Gastroesophageal sphincter (tissue), 3 donors: ENCODE data around the gene P3H2.

Source experiments
- POLR2AphosphoS5 ChIP-seq: sonication (generic); formaldehyde crosslinking; IDR thresholded peaks from one replicate; pipeline ENCODE4 v1.6.1; 2017; ENCODE audit warnings: antibody characterized with exemption
- TF ChIP-seq, protein P1 (sequence below), 4 experiments: fragments of 200-600 bp in 2 of 4; fragments of 450-650 bp in 2 of 4; sonication (generic) in 1 of 4; IDR thresholded peaks; one replicate each; pipeline ENCODE4 v1.5.1; 2017 to 2019; ENCODE audit warnings: antibody characterized with exemption in 4 of 4, mild to moderate bottlenecking in 2 of 4, moderate library complexity in 2 of 4

DNA sequence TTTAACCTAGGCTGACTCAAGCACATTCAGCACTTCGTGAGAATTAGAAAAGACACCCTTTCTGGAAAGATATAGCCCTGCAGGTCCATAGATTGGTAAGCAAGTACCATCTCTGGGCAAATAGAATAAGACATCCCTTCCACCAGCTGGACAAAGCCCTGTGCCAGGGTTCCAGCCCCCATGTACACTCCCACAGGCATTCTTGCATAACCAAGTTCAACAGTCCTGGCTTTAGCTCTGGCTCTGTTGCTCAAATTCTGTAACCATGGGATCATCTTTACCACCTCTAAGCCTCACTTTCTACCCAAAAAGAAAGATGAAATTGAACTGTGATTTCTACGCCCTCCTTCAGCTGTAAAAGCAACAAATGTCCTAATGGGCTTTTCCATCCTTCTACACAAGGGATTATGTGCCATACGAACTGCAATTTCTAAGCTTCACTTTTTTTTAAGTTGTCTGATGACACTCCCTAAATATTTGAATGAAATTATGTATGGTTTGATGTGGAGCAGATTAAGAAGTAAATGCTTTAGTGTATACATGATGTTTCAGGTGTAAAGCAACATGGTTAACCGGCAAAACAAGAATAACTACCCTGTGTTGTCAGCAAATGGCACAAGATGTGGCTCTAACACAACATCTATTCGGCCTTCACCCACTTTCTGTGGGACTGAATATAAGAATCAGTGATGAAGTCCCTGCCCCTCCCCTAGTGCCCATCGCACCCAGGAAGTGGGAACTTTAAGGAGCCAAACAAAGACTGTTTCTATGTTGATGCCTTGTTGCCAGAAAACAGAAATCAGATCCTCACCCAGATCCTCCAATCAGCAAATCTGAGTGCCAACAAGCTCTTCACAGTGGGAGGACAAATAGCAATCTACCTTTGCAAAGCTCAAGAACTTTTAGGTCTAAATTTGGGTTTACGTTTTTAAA lies 165.7 kb downstream of the P3H2 start:
- TF ChIP-seq, protein P1, sequence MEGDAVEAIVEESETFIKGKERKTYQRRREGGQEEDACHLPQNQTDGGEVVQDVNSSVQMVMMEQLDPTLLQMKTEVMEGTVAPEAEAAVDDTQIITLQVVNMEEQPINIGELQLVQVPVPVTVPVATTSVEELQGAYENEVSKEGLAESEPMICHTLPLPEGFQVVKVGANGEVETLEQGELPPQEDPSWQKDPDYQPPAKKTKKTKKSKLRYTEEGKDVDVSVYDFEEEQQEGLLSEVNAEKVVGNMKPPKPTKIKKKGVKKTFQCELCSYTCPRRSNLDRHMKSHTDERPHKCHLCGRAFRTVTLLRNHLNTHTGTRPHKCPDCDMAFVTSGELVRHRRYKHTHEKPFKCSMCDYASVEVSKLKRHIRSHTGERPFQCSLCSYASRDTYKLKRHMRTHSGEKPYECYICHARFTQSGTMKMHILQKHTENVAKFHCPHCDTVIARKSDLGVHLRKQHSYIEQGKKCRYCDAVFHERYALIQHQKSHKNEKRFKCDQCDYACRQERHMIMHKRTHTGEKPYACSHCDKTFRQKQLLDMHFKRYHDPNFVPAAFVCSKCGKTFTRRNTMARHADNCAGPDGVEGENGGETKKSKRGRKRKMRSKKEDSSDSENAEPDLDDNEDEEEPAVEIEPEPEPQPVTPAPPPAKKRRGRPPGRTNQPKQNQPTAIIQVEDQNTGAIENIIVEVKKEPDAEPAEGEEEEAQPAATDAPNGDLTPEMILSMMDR (IDR thresholded peaks at IDR 0.05): no peak
- no peak for TF ChIP-seq POLR2AphosphoS5
